OCI-LY3 (cell line): Measurements from ENCODE around the gene SUMO4.

Experiments used
- H2AFZ ChIP-seq: fragments of 200-600, 300-600 bp; shearing (Covaris generic); 2 replicates; pipeline ENCODE4 v1.6.0; 2014; ENCODE audit warnings: antibody characterized with exemption, low read depth, low read length
- H3K27ac ChIP-seq: fragments of 200-600, 300-600 bp; sonication (generic); 2 replicates; pipeline ENCODE4 v1.5.1; 2014; ENCODE audit warnings: mild to moderate bottlenecking, low read length, moderate library complexity, mixed read lengths
- H3K27me3 ChIP-seq: fragments of 200-600, 300-600 bp; sonication (generic); 2 replicates; pipeline ENCODE4 v1.6.1; 2014; ENCODE audit warnings: low read depth, low read length, mixed read lengths
- H3K36me3 ChIP-seq: fragments of 200-600, 300-600 bp; sonication (generic); replicated peaks from 2 replicates; pipeline ENCODE3; 2014; ENCODE audit warnings: low read depth, low read length, mixed read lengths
- H3K4me1 ChIP-seq: fragments of 300-600, 200-600 bp; sonication (generic); 2 replicates; pipeline ENCODE4 v1.6.1; 2014; ENCODE audit warnings: low read length, mixed read lengths
- H3K4me2 ChIP-seq: fragments of 200-600, 300-600 bp; sonication (generic); 2 replicates; pipeline ENCODE4 v1.6.1; 2014; ENCODE audit warnings: low read length, mixed read lengths
- H3K4me3 ChIP-seq: fragments of 300-600, 200-600 bp; sonication (generic); 2 replicates; pipeline ENCODE4 v1.5.1; 2014; ENCODE audit warnings: antibody characterized with exemption, mild to moderate bottlenecking, low read length, moderate library complexity
- H3K79me2 ChIP-seq: fragments of 300-600, 200-600 bp; shearing (Covaris generic); 2 replicates; pipeline ENCODE4 v1.6.1; 2014; ENCODE audit warnings: mild to moderate bottlenecking, low read length, mixed read lengths
- H3K9ac ChIP-seq: fragments of 300-600, 200-600 bp; shearing (Covaris generic); 2 replicates; pipeline ENCODE4 v1.6.0; 2014; ENCODE audit warnings: mild to moderate bottlenecking, low read length, moderate library complexity
- H3K9me3 ChIP-seq: fragments of 200-600, 300-600 bp; shearing (Covaris generic); 2 replicates; pipeline ENCODE4 v1.6.1; 2014; ENCODE audit warnings: low read length, mixed read lengths; ENCODE audit not compliant: insufficient read depth
- H4K20me1 ChIP-seq: fragments of 200-600, 300-600 bp; sonication (generic); 2 replicates; pipeline ENCODE4 v1.6.1; 2016; ENCODE audit warnings: low read length, mixed read lengths; ENCODE audit not compliant: insufficient read depth
- CTCF ChIP-seq: fragments of 200-600, 300-600 bp; sonication (generic); IDR thresholded peaks from 2 replicates; pipeline ENCODE4 v1.5.1; 2014; ENCODE audit warnings: antibody characterized with exemption, low read length, low read depth
- EZH2phosphoT487 ChIP-seq: fragments of 200-600 bp; shearing (Covaris generic); IDR thresholded peaks from 2 replicates; pipeline ENCODE4 v1.6.1; 2018; ENCODE audit warnings: antibody characterized with exemption, mixed run types, low read depth

SUMO4 gene

GRCh38 chr6:149425224-149425623 lies 25.2 kb downstream of the SUMO4 start:
- Histone ChIP-seq H3K27ac (no peak overlapping the region), H3K9me3 (no peaks in the 10 kb centered on the region), H3K79me2 (no peaks in the 10 kb centered on the region), H3K4me2 (no peak overlapping the region), H2AFZ (no peak overlapping the region), H4K20me1 (no peaks in the 10 kb centered on the region), H3K9ac (no peak overlapping the region), H3K4me1 (peaks cover 17% of the 10 kb centered on the region), H3K36me3 (no peaks in the 10 kb centered on the region), H3K4me3 (no peak overlapping the region), H3K27me3 (no peaks in the 10 kb centered on the region)
- no peak for TF ChIP-seq CTCF
- no peak for TF ChIP-seq EZH2phosphoT487

GRCh38 chr6:149425754-149426153 lies 25.7 kb downstream of the SUMO4 start:
- no peaks in the 10 kb centered on the region for H3K79me2 ChIP-seq
- no peak overlapping the region for H2AFZ ChIP-seq
- no peak overlapping the region for H3K4me3 ChIP-seq
- no peak overlapping the region for H3K9ac ChIP-seq
- peaks cover 11% of the 10 kb centered on the region for H3K4me1 ChIP-seq
- H3K36me3 ChIP-seq, result no peaks in the 10 kb centered on the region
- H3K27ac ChIP-seq, result no peak overlapping the region
- no peaks in the 10 kb centered on the region for H3K27me3 ChIP-seq
- H3K4me2 ChIP-seq, result no peak overlapping the region
- TF ChIP-seq CTCF (no peak), EZH2phosphoT487 (no peak)
- H4K20me1 ChIP-seq, result no peaks in the 10 kb centered on the region
- H3K9me3 ChIP-seq, result no peaks in the 10 kb centered on the region

GRCh38 chr6:149428606-149429005 lies 28.5 kb downstream of the SUMO4 start:
- H3K36me3 ChIP-seq, result no peaks in the 10 kb centered on the region
- H3K27ac ChIP-seq, result no peak overlapping the region
- no peak for TF ChIP-seq CTCF
- no peak for TF ChIP-seq EZH2phosphoT487
- no peaks in the 10 kb centered on the region for H3K79me2 ChIP-seq
- H4K20me1 ChIP-seq, result no peaks in the 10 kb centered on the region
- H3K4me2 ChIP-seq, result no peak overlapping the region
- no peak overlapping the region for H3K4me3 ChIP-seq
- no peak overlapping the region for H2AFZ ChIP-seq
- H3K4me1 ChIP-seq, result peaks cover 6% of the 10 kb centered on the region
- no peak overlapping the region for H3K9ac ChIP-seq
- no peaks in the 10 kb centered on the region for H3K27me3 ChIP-seq
- H3K9me3 ChIP-seq, result no peaks in the 10 kb centered on the region

- Histone ChIP-seq H3K9me3 (no peaks in the 10 kb centered on the region), H2AFZ (no peak overlapping the region), H3K9ac (no peak overlapping the region), H3K4me1 (peaks cover 6% of the 10 kb centered on the region), H3K36me3 (no peaks in the 10 kb centered on the region), H3K4me2 (no peak overlapping the region), H4K20me1 (no peaks in the 10 kb centered on the region), H3K4me3 (no peak overlapping the region), H3K79me2 (no peaks in the 10 kb centered on the region), H3K27me3 (no peaks in the 10 kb centered on the region), H3K27ac (no peak overlapping the region)
- TF ChIP-seq EZH2phosphoT487 (no peak), CTCF (no peak)
Measured at GRCh38 chr6:149429427-149430360, 29.6 kb downstream of the SUMO4 start.
